ENCODE data around the gene PCCA. TPM values are rescaled to one million over a fixed set of nuclear protein-coding genes. Genes with fewer than 3 reads are reported as not detected.

The PCCA gene
- total and polyA plus RNA-seq, 2 experiments from 2014 or later: 29.8 to 59.2 TPM

- no peak overlapping the region for H3K27ac ChIP-seq
- no peaks in the 10 kb centered on the region for H3K4me1 ChIP-seq (ENCODE audit: low read depth)
- no peak for TF ChIP-seq CTCF (IDR thresholded peaks at IDR 0.05; ENCODE audit: low read depth, low read length)
- no peaks in the 10 kb centered on the region for H3K36me3 ChIP-seq
- DNase-seq (ENCODE audit: low read depth in 1 of 2, low spot score in 1 of 2): no peak
- no peaks in the 10 kb centered on the region for H3K27me3 ChIP-seq
- H3K4me3 ChIP-seq: no peak overlapping the region
- H3K9me3 ChIP-seq (ENCODE audit: low read depth): no peaks in the 10 kb centered on the region
These were observed 376.7 kb downstream of the PCCA start for GRCh38 chr13:100465558-100465957.

GRCh38 chr13:100470866-100471505 lies 382.1 kb downstream of the PCCA start:
- DNase-seq (ENCODE audit: low read depth in 1 of 2, low spot score in 1 of 2): no peak
- no peak for TF ChIP-seq CTCF (IDR thresholded peaks at IDR 0.05; ENCODE audit: low read depth, low read length)
- H3K27me3 ChIP-seq: no peaks in the 10 kb centered on the region
- no peak overlapping the region for H3K27ac ChIP-seq
- H3K9me3 ChIP-seq (ENCODE audit: low read depth): no peaks in the 10 kb centered on the region
- no peak overlapping the region for H3K4me3 ChIP-seq
- no peaks in the 10 kb centered on the region for H3K4me1 ChIP-seq (ENCODE audit: low read depth)
- no peaks in the 10 kb centered on the region for H3K36me3 ChIP-seq

GRCh38 chr13:100473087-100473486 lies 384.2 kb downstream of the PCCA start:
- Histone ChIP-seq H3K27me3 (no peaks in the 10 kb centered on the region), H3K4me1 (ENCODE audit: low read depth) (no peaks in the 10 kb centered on the region), H3K9me3 (ENCODE audit: low read depth) (no peaks in the 10 kb centered on the region), H3K4me3 (no peak overlapping the region), H3K36me3 (no peaks in the 10 kb centered on the region), H3K27ac (no peak overlapping the region)
- no peak for TF ChIP-seq CTCF (IDR thresholded peaks at IDR 0.05; ENCODE audit: low read depth, low read length)
- DNase-seq (ENCODE audit: low read depth in 1 of 2, low spot score in 1 of 2): peak in 1 of 2 donors; percentile 12

GRCh38 chr13:100473501-100474044 lies 384.7 kb downstream of the PCCA start:
- H3K4me1 ChIP-seq (ENCODE audit: low read depth): no peaks in the 10 kb centered on the region
- no peaks in the 10 kb centered on the region for H3K27me3 ChIP-seq
- H3K36me3 ChIP-seq: no peaks in the 10 kb centered on the region
- no peak for TF ChIP-seq CTCF (IDR thresholded peaks at IDR 0.05; ENCODE audit: low read depth, low read length)
- H3K9me3 ChIP-seq (ENCODE audit: low read depth): no peaks in the 10 kb centered on the region
- no peak for DNase-seq (ENCODE audit: low read depth in 1 of 2, low spot score in 1 of 2)
- H3K27ac ChIP-seq: no peak overlapping the region
- H3K4me3 ChIP-seq: no peak overlapping the region

GRCh38 chr13:100476963-100477362 lies 388.1 kb downstream of the PCCA start:
- H3K36me3 ChIP-seq: no peaks in the 10 kb centered on the region
- DNase-seq (ENCODE audit: low read depth in 1 of 2, low spot score in 1 of 2): no peak
- H3K4me3 ChIP-seq: no peak overlapping the region
- no peaks in the 10 kb centered on the region for H3K27me3 ChIP-seq
- no peaks in the 10 kb centered on the region for H3K4me1 ChIP-seq (ENCODE audit: low read depth)
- no peak for TF ChIP-seq CTCF (IDR thresholded peaks at IDR 0.05; ENCODE audit: low read depth, low read length)
- H3K27ac ChIP-seq: no peak overlapping the region
- no peaks in the 10 kb centered on the region for H3K9me3 ChIP-seq (ENCODE audit: low read depth)

Data from cardiac muscle cell (in vitro differentiated cells and primary cell).